Measurements from ENCODE around the gene NUDT19. TPM values are rescaled to one million over a fixed set of nuclear protein-coding genes. Genes with fewer than 3 reads are reported as not detected.
"Not testable (repeated sequence)": the region's sequence is repeated elsewhere in the genome, so short reads cannot be mapped to it uniquely, and the experiment has no call there.

The NUDT19 gene
- total and polyA plus RNA-seq, 3 donors from 2014 or later = 6.7 to 15.5 (median 11.3) TPM

- intact Hi-C loops (cut with DNase I; ENCODE audit: low total_unique reads) = no loop called here
- Histone ChIP-seq H3K4me3 (peak overlapping the region; percentile 74 to 77), H3K4me1 (peaks cover 18% of the 10 kb centered on the region), H3K27me3 (no peaks in the 10 kb centered on the region), H3K9me3 (no peaks in the 10 kb centered on the region), H3K36me3 (ENCODE audit: low read depth, missing control alignments) (no peaks in the 10 kb centered on the region), H3K27ac (peak overlapping the region; percentile 68 to 75)
- 2 to 6% methylated on average over 25 to 72 of the region's 93 CpGs for WGBS, 2 donors
- TF ChIP-seq POLR2A (IDR thresholded peaks at IDR 0.05) = no peak
- TF ChIP-seq CTCF (IDR thresholded peaks at IDR 0.05) = no peak
- DNase-seq = peak; percentile 85
Measured at GRCh38 chr19:32691952-32692726, 518 bp downstream of the NUDT19 start.

- 27 to 31% methylated on average over 5 to 7 of the region's 7 CpGs for WGBS, 2 donors
- Histone ChIP-seq H3K9me3 (no peaks in the 10 kb centered on the region), H3K36me3 (ENCODE audit: low read depth, missing control alignments) (no peaks in the 10 kb centered on the region), H3K4me1 (peaks cover 18% of the 10 kb centered on the region), H3K27me3 (no peaks in the 10 kb centered on the region), H3K27ac (peak overlapping the region; percentile 68 to 75), H3K4me3 (peak overlapping the region; percentile 74 to 77)
- intact Hi-C loops (cut with DNase I; ENCODE audit: low total_unique reads) = no loop called here
- no peak for DNase-seq
- TF ChIP-seq CTCF (IDR thresholded peaks at IDR 0.05) (no peak), POLR2A (IDR thresholded peaks at IDR 0.05) (no peak)
Measured at GRCh38 chr19:32692727-32693061, 1.1 kb downstream of the NUDT19 start.

- Histone ChIP-seq H3K4me1 (peaks cover 18% of the 10 kb centered on the region), H3K4me3 (peak overlapping the region in 1 of 2 donors; percentile 74)
- WGBS, 2 donors = 85 to 90% methylated on average over 20 of the region's 20 CpGs
- H3K9me3 ChIP-seq; H3K27ac ChIP-seq; H3K27me3 ChIP-seq; intact Hi-C loops (cut with DNase I; ENCODE audit: low total_unique reads); H3K36me3 ChIP-seq (ENCODE audit: low read depth, missing control alignments): not testable (repeated sequence)
- DNase-seq = peak; percentile 46
Measured at GRCh38 chr19:32693151-32694108, 1.8 kb downstream of the NUDT19 start.

GRCh38 chr19:32694316-32694715, 2.7 kb downstream of the NUDT19 start:
- H3K4me3 ChIP-seq; DNase-seq; H3K36me3 ChIP-seq (ENCODE audit: low read depth, missing control alignments); H3K27ac ChIP-seq; H3K9me3 ChIP-seq; intact Hi-C loops (cut with DNase I; ENCODE audit: low total_unique reads); H3K27me3 ChIP-seq: not testable (repeated sequence)
- peaks cover 18% of the 10 kb centered on the region for H3K4me1 ChIP-seq
- WGBS, 2 donors = 76 to 82% methylated on average over 2 of the region's 2 CpGs

GRCh38 chr19:32694851-32695250, 3.2 kb downstream of the NUDT19 start:
- H3K4me3 ChIP-seq; DNase-seq; H3K36me3 ChIP-seq (ENCODE audit: low read depth, missing control alignments); H3K9me3 ChIP-seq; H3K27ac ChIP-seq; H3K27me3 ChIP-seq; intact Hi-C loops (cut with DNase I; ENCODE audit: low total_unique reads): not testable (repeated sequence)
- 34 to 56% methylated on average over 2 of the region's 2 CpGs for WGBS, 2 donors
- H3K4me1 ChIP-seq = peaks cover 18% of the 10 kb centered on the region

GRCh38 chr19:32695506-32695905, 3.9 kb downstream of the NUDT19 start:
- H3K27me3 ChIP-seq; intact Hi-C loops (cut with DNase I; ENCODE audit: low total_unique reads); H3K36me3 ChIP-seq (ENCODE audit: low read depth, missing control alignments); H3K9me3 ChIP-seq; H3K27ac ChIP-seq; DNase-seq; H3K4me3 ChIP-seq: not testable (repeated sequence)
- 69 to 89% methylated on average over 6 of the region's 6 CpGs for WGBS, 2 donors
- H3K4me1 ChIP-seq = peaks cover 18% of the 10 kb centered on the region

- H3K27ac ChIP-seq; H3K9me3 ChIP-seq; H3K36me3 ChIP-seq (ENCODE audit: low read depth, missing control alignments); intact Hi-C loops (cut with DNase I; ENCODE audit: low total_unique reads); H3K4me3 ChIP-seq; H3K27me3 ChIP-seq; DNase-seq: not testable (repeated sequence)
- H3K4me1 ChIP-seq = peaks cover 13% of the 10 kb centered on the region
- WGBS, 2 donors = 85 to 93% methylated on average over 3 of the region's 3 CpGs
Measured at GRCh38 chr19:32696771-32697170, 5.2 kb downstream of the NUDT19 start.

GRCh38 chr19:32700129-32700528, 8.5 kb downstream of the NUDT19 start:
- H3K27ac ChIP-seq; H3K4me1 ChIP-seq; H3K4me3 ChIP-seq; DNase-seq; intact Hi-C loops (cut with DNase I; ENCODE audit: low total_unique reads); H3K27me3 ChIP-seq; H3K9me3 ChIP-seq; H3K36me3 ChIP-seq (ENCODE audit: low read depth, missing control alignments): not testable (repeated sequence)
- 88 to 97% methylated on average over 7 of the region's 7 CpGs for WGBS, 2 donors

All from testis (tissue), 3 donors.